Endodermal cell (in vitro differentiated cells): ENCODE measurements around the gene RYR2. TPM values are rescaled to one million over a fixed set of nuclear protein-coding genes. Genes with fewer than 3 reads are reported as not detected.

ENCODE experiments used
- DNase-seq: peaks from one replicate; pipeline ENCODE4 v3.0.0-alpha.2; 2017
- H3K27ac ChIP-seq: 2 replicates; pipeline ENCODE4 v1.5.1; 2013; ENCODE audit warnings: mild to moderate bottlenecking, low read depth, low read length, moderate library complexity
- H3K27me3 ChIP-seq: 2 replicates; pipeline ENCODE4 v1.6.1; 2013; ENCODE audit warnings: mild to moderate bottlenecking, low read length, moderate library complexity; ENCODE audit not compliant: insufficient read depth, control insufficient read depth, poor library complexity, severe bottlenecking
- H3K36me3 ChIP-seq: 2 replicates; pipeline ENCODE4 v1.7.0; 2013; ENCODE audit warnings: mild to moderate bottlenecking, low read length, moderate library complexity; ENCODE audit not compliant: control insufficient read depth, insufficient read depth
- H3K4me1 ChIP-seq: one replicate; pipeline ENCODE4 v1.7.0; 2013; ENCODE audit warnings: low read length; ENCODE audit not compliant: control insufficient read depth, insufficient read depth
- H3K4me3 ChIP-seq: 2 replicates; pipeline ENCODE4 v1.5.1; 2013; ENCODE audit warnings: mild to moderate bottlenecking, low read length, moderate library complexity
- H3K9ac ChIP-seq: 2 replicates; pipeline ENCODE4 v1.6.1; 2013; ENCODE audit warnings: mild to moderate bottlenecking, low read length, moderate library complexity; ENCODE audit not compliant: poor library complexity, severe bottlenecking; ENCODE audit errors: extremely low read depth
- H3K9me3 ChIP-seq: 2 replicates; pipeline ENCODE4 v1.6.1; 2013; ENCODE audit warnings: mild to moderate bottlenecking, low read length, moderate library complexity; ENCODE audit not compliant: control insufficient read depth
- H3K27ac Mint-ChIP-seq: 2 replicates; pipeline ENCODE4 v1.8.0; 2020; ENCODE audit warnings: mixed read lengths
- H3K27me3 Mint-ChIP-seq: 2 replicates; pipeline ENCODE4 v1.8.0; 2021; ENCODE audit warnings: mild to moderate bottlenecking, mixed read lengths; ENCODE audit not compliant: insufficient read depth
- H3K36me3 Mint-ChIP-seq: 2 replicates; pipeline ENCODE4 v1.8.0; 2020; ENCODE audit warnings: low read depth, mixed read lengths
- H3K4me1 Mint-ChIP-seq: 2 replicates; pipeline ENCODE4 v1.8.0; 2020; ENCODE audit warnings: mixed read lengths
- H3K4me3 Mint-ChIP-seq: 2 replicates; pipeline ENCODE4 v1.8.0; 2020; ENCODE audit warnings: mild to moderate bottlenecking, moderate library complexity, mixed read lengths
- H3K9me3 Mint-ChIP-seq: 2 replicates; pipeline ENCODE4 v1.8.0; 2020; ENCODE audit warnings: mild to moderate bottlenecking, mixed read lengths
- WGBS, 2 experiments: methylation state at CpG; one replicate each; pipeline versions ENCODE4 v1.1.5 to v1.1.7; 2013; ENCODE audit warnings: missing lambda C conversion rate in 2 of 2, mixed read lengths in 1 of 2; ENCODE audit not compliant: insufficient coverage in 1 of 2, insufficient read length in 1 of 2; 5-methylcytosine and 5-hydroxymethylcytosine counted together
- total RNA-seq, 2 donors: library from RNA; stranded (reverse); fragmentation: NEBNext Ultra II Directional in 1 of 2; extraction: Animal tissue kit (Norgen Biotek cat#: 25700) in 1 of 2; gene quantifications; 2 replicates in 1 of 2; 3 replicates in 1 of 2; pipeline ENCODE4 v1.2.1, GENCODE V29; 2021
- TF ChIP-seq, protein P1 (sequence below): fragments of 200-600 bp; sonication (generic); conservative IDR thresholded peaks from 2 replicates; pipeline ENCODE4 v1.5.0; 2021; ENCODE audit warnings: antibody characterized with exemption, mild to moderate bottlenecking

RYR2 gene
- total RNA-seq, 2 donors from 2014 or later, result 0.95 to 2.4 TPM

DNA sequence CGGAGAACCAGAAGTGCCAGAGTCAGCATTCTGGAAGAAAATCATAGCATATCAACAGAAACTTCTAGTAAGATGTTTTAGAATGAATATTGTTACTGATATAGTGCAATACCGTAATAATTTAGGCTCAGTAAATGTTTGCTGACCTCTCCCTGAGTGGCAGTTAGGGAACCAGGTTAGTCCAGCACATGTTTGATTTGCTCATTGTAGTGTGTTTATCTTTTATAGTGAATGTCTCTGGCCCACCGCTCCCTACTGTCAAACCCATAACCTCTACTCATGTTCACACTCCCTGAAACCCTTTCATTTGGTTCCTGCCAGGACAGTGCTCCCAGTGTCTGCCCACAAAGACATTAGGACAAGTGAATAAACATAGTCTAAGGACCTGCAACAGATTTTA, 746.1 kb downstream of the RYR2 start:
- Histone ChIP-seq H3K27me3 (no peaks in the 10 kb centered on the region), H3K9me3 (no peaks in the 10 kb centered on the region), H3K4me3 (no peak overlapping the region), H3K4me1 (no peaks in the 10 kb centered on the region), H3K9ac (no peak overlapping the region), H3K36me3 (no peaks in the 10 kb centered on the region), H3K27ac (no peak overlapping the region)
- 90 to 96% methylated on average over 1 to 3 of the region's 3 CpGs for WGBS, 2 experiments
- no peaks in the 10 kb centered on the region for H3K9me3 Mint-ChIP-seq
- H3K4me1 Mint-ChIP-seq, result peaks cover 8% of the 10 kb centered on the region
- no peaks in the 10 kb centered on the region for H3K36me3 Mint-ChIP-seq
- H3K27ac Mint-ChIP-seq, result no peak overlapping the region
- TF ChIP-seq, protein P1, sequence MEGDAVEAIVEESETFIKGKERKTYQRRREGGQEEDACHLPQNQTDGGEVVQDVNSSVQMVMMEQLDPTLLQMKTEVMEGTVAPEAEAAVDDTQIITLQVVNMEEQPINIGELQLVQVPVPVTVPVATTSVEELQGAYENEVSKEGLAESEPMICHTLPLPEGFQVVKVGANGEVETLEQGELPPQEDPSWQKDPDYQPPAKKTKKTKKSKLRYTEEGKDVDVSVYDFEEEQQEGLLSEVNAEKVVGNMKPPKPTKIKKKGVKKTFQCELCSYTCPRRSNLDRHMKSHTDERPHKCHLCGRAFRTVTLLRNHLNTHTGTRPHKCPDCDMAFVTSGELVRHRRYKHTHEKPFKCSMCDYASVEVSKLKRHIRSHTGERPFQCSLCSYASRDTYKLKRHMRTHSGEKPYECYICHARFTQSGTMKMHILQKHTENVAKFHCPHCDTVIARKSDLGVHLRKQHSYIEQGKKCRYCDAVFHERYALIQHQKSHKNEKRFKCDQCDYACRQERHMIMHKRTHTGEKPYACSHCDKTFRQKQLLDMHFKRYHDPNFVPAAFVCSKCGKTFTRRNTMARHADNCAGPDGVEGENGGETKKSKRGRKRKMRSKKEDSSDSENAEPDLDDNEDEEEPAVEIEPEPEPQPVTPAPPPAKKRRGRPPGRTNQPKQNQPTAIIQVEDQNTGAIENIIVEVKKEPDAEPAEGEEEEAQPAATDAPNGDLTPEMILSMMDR, result no peak
- no peak for DNase-seq
- no peak overlapping the region for H3K4me3 Mint-ChIP-seq
- H3K27me3 Mint-ChIP-seq, result no peaks in the 10 kb centered on the region

DNA sequence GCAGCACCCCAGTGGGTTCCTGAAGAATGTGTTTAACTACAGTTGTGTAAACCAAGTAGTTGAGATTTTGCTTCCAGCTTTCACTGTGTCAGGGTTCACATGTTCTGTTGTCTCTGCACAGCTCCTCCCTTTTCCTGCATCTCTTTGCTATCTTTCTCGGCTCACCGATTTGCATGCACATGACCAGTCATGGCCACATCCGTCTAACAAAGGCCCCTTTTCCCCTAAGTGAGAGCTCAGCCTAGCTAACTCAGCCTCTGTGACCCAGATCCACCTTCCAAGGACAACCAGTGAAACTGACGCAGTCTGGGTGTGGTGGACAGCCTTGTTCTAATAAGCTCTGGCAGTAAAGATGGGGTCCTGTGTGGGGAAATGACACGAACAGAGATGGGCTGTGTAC, 747.6 kb downstream of the RYR2 start:
- Histone ChIP-seq H3K4me1 (no peaks in the 10 kb centered on the region), H3K4me3 (no peak overlapping the region), H3K27ac (no peak overlapping the region), H3K36me3 (no peaks in the 10 kb centered on the region), H3K27me3 (no peaks in the 10 kb centered on the region), H3K9me3 (no peaks in the 10 kb centered on the region), H3K9ac (no peak overlapping the region)
- Mint-ChIP-seq H3K36me3 (no peaks in the 10 kb centered on the region), H3K4me3 (no peak overlapping the region), H3K27ac (no peak overlapping the region), H3K27me3 (no peaks in the 10 kb centered on the region), H3K4me1 (peaks cover 8% of the 10 kb centered on the region), H3K9me3 (no peaks in the 10 kb centered on the region)
- DNase-seq, result no peak
- WGBS, 2 experiments, result 85 to 100% methylated on average over 3 to 4 of the region's 5 CpGs
- TF ChIP-seq, protein P1, result no peak

DNA sequence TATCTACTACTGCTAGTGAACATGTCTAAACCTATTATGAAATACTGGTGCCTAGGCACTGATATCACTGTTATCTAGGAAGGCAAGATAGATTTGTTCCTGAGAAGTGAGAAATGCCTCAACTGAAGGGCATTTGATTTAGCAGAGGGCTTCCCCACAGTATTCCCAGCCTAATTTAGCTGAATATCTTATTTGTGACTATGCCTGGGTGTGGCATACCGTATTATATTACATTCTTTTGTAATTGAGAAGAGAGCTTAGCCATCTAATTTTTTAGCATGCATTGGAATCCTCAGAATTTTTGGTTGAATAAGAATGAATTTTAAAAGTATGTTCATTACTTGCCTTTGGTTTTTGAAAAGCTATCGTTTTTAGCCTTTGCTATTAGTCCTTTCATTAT, 749.6 kb downstream of the RYR2 start:
- Histone ChIP-seq H3K9me3 (no peaks in the 10 kb centered on the region), H3K9ac (no peak overlapping the region), H3K36me3 (no peaks in the 10 kb centered on the region), H3K4me3 (no peak overlapping the region), H3K27ac (no peak overlapping the region), H3K27me3 (no peaks in the 10 kb centered on the region), H3K4me1 (no peaks in the 10 kb centered on the region)
- H3K4me1 Mint-ChIP-seq, result peaks cover under 1% of the 10 kb centered on the region
- TF ChIP-seq, protein P1, result no peak
- H3K9me3 Mint-ChIP-seq, result no peaks in the 10 kb centered on the region
- no peak for DNase-seq
- H3K27me3 Mint-ChIP-seq, result no peaks in the 10 kb centered on the region
- 98 to 100% methylated on average over 1 to 2 of the region's 2 CpGs for WGBS, 2 experiments
- H3K27ac Mint-ChIP-seq, result no peak overlapping the region
- H3K36me3 Mint-ChIP-seq, result no peaks in the 10 kb centered on the region
- H3K4me3 Mint-ChIP-seq, result no peak overlapping the region
